HG03025 (cell line): ENCODE measurements around the gene ADCY5.
"Not testable (repeated sequence)": the region's sequence is repeated elsewhere in the genome, so short reads cannot be mapped to it uniquely, and the experiment has no call there.

Source experiments
- ATAC-seq: cut with Tn5 transposase; IDR thresholded peaks from one replicate; pipeline ENCODE4 v1.9.1; 2021; ENCODE audit warnings: mild to moderate bottlenecking, moderate library complexity; ENCODE audit not compliant: unreplicated experiment, low FRiP score

ADCY5 gene

DNA sequence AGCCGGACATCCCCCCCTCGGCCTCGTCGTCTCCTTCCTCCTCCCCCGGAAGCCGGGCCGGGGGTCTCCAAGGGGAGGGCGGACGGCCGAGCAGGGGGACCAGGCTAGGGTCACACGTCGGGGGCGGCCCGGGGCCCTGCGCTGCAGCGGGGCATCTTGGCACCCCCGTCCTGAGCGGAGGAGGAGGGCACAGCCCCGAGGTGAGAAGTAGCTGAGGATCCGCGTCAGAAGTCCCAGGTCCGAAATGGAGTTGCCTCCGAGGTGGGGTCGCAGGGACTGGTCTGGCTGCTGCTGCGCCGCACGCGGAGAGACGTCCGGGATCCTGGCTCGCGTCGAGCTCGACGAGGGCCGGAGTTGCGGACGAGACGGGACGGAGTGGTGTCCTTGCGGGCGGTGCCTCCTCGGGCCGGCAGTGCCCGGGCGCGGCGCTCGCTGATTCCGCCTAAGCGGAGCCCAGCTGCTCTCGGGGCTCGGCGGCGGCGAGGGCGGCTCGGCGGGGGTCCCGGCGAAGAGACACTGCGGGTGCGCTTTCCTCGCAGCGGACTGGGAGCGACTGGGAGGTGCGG lies at the start of gene ADCY5:
Gene ADCY5, minus strand, starts transcription at position 555 of the 566 bp plus-strand sequence. Its CDS starts 545 bp downstream, at position 10.
- no peak for ATAC-seq

- no peak for ATAC-seq
Measured at GRCh38 chr3:123493912-123494311, 45.0 kb upstream of the ADCY5 start.

DNA sequence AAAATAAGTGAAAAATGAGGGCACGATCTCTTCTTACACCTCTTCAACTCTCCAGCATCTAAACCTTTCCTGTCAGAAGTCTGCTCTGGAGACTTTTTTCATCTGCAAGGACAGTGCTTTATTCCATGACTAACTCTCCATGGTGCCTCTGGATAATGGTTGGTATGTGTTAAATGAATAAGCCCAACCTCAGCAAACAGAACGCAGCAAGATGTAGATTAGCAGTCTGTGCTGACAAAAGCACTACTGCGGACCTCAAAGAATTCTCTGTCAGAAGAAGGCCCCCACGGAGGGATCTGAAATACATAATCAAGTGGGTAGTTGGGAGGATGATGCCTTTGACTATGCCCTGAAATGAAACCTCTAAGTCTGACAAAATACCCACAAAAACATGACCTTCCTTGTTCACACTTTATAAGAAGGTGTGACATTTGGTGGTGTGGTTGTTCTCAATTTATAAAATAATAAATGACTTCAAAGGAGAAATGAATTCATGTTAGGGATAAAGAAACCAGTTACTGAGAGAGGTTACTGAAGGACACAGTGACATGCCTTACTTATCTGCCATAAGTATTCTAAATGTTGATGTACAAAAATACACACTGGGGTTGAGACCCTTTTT lies 43.2 kb upstream of the ADCY5 start:
- no peak for ATAC-seq

- no peak for ATAC-seq
Measured at GRCh38 chr3:123489400-123490004, 40.6 kb upstream of the ADCY5 start.

DNA sequence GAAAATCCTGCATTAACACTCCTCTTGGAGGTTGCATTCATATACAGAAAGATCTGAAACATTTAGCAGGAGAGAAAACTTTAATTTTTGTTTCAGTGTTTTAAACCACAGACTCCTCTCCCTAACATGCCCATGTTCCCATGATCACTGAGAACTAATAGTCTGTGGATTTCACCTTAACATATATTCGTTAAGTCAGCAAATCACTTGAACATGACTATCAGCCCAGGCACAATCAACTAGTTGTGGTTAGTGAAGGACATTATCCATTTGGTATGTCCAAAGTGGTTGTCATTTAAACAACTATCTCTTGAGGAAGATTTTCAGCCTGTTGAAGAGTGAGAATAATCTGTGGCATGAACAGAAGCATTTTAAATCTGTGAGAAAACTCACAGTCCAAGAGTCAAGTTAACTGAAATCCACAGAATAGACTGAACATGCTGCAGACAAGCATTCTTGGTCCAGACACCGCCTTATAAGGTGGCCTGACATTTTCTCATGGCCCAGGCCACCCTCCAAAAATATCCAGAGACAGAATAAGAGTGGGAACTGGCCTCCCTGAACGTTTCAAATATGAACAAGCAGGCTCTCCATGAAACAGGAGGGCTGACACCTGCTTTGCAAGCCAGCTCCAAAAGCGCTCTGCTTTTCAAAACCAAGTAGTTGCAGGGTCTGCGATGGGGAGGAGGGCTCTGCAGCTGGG lies 39.9 kb upstream of the ADCY5 start:
- ATAC-seq = no peak

GRCh38 chr3:123487063-123487462 lies 38.2 kb upstream of the ADCY5 start:
- ATAC-seq = not testable (repeated sequence)

DNA sequence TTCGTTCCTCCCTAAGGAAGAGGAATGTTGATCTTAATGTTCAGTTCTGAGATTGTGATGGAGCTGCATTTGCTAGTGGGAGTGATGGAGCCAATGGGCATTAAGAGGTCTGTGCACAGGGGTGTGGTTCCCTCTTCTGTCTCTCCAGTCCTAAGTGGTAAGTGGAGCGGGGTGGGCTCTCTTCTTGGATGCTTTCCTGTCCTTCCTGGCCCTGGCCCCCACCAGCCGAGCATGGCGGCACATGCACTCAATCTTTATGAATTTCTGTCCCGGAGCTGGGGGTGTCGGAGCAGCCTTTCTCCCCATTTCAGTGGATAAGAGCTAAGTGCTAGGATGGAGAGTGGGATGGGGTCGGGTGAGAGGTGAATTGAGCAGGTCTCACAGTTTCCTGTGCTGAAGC lies 37.6 kb upstream of the ADCY5 start:
- no peak for ATAC-seq

- ATAC-seq = no peak
Measured at GRCh38 chr3:123485551-123485950, 36.7 kb upstream of the ADCY5 start.

DNA sequence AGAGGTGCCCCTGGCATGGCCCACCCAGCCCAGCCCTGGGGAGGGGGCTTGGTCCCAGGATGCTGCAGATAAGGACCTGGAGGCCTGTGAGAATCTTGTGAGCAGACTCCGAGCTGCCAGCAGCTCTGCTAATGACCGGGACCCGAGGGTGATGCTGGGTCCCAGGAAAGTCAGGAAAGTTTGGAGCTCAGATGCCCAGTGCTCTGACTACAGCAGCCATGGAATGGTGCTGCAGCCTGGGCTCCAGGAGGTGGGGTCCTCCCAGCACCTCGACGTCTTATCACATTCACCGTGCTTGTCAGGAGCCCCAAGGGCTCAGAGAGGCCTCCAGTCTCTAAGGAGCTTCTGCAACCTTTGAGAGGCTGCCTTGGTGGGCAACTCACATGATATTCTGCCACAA lies 34.3 kb upstream of the ADCY5 start:
- no peak for ATAC-seq

DNA sequence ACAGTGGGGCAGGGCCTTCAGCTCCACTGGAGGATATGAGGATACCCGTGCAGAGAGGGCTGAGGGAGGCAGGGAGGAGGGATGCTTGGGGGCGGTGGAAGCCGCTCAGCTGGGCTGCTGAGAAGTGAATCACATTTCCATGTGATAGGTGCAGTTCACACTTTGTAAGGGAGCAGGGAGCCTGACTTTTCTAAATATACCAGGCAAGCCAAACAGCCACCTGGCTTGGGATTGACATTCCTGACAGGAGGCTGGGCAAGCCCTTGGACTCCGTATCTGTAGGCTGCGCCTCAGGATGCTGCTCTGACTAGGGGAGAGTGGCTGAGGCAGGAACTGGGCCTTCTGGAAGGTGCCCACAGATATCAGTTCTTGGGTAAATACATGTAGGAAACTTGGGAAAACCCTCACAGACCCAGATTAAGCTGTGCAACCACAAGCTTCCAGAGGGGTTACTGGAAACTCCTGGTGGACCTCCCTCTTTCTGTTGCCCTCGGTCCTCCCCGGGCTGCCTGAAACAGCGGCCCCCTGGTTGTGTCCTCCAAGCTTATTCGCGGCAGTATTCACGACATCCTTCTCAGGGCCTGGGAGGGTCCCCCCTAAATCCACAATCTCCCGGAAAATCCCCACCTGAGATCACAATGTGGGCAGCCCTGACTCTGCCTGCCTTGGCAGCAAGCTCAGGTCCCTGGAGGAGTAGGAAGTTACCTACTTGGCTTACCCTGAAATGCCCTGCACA lies 33.0 kb upstream of the ADCY5 start:
- ATAC-seq = no peak

GRCh38 chr3:123481071-123481470 lies 32.2 kb upstream of the ADCY5 start:
- ATAC-seq = no peak

DNA sequence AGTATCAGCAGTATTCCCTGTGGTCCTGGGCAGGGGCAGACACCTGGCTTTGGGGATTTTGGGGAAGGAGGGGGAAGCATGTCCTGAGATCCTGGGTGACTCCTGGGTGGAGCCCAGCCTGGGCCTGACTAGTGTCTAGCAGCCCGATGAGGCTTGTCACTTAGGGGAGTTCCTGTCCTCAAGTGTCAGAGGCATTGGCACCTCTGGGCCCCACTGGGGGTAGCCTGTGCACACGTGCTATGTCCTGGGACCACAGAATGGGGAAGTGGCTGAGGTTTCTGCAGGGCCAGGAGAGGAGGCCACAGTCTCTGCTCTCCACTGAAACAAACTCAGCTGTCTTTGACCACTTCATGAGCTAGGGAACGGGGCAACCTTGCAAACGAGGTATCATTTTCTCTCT lies 31.5 kb upstream of the ADCY5 start:
- no peak for ATAC-seq

DNA sequence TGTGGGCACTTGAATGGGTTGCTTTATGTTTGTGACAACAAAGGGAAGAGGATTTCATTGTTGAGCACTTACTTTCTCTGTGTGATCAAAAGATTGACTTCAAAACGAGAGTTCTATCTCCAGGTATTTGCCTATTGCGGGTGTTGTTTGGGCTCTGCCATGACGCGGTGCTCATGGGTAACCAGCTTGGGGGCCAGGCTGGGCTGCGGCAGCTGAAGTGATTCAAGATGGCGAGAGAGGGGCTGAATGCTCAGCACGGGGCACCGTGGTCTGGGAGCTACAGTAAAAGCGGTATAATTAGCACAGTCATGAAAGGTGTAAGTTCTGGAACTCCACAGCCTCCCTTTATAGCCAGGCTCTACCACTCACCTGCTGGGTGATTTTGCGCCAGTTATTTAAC lies 31.0 kb upstream of the ADCY5 start:
- no peak for ATAC-seq

- no peak for ATAC-seq
Measured at GRCh38 chr3:123478314-123478713, 29.4 kb upstream of the ADCY5 start.

DNA sequence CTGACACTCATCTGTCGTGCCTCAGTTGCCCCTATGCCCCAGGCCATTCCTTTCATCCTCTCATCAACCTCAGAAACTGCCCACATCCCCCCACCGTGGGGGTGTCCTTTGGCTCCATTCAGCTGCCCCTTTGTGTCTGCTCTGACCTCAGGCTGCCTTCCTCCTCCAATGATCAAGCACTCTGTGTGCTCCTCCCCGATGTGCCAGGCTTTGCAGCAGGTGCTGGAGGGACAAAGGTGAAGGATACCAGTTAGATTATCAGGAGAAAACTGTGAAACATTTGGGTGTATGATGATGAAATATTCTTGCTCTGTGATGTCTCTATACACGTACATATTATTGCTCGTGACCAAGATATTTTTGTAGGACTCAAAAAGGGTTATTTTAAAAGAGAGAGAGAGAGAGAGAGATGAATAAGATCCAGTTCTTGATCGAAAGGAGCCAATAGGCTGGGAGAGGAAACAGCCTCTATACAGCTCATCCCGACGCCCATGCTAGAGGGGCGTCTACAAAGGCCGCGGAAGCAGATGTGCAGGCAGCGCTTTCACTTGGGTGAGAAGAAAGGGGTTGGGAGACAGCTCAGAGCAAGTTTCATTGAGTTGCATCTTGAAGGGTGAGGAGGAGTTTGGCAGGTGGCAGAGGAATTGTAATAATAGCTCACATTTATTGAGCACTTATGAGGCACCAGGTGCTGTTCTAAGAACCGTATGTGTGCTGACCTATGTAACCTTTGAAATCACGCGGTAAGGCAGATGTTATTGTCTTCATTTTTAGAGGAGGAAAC lies 28.3 kb upstream of the ADCY5 start:
- no peak for ATAC-seq

DNA sequence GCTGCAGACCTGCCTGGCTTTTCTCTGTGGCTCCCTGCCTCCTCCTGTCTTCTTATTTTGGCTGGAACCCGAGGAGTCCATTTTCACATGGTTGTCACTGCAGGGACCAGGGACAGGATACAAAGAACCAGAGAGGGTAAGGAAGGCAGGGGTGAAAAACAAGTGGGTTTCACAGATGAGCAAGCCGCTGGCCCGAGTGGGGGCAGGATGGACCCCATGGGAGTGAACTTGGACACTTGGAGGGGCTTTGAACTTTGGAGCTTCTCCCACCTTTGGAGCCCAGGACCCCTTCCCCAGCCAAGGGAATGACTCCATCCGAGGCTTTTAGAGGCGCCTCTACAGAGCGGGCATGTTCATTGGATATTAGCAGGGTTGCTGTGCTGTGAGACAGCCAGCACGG lies 26.9 kb upstream of the ADCY5 start:
- ATAC-seq = no peak

GRCh38 chr3:123471106-123471505 lies 22.2 kb upstream of the ADCY5 start:
- no peak for ATAC-seq

- no peak for ATAC-seq
Measured at GRCh38 chr3:123469323-123469995, 20.6 kb upstream of the ADCY5 start.

- no peak for ATAC-seq
Measured at GRCh38 chr3:123467046-123467445, 18.2 kb upstream of the ADCY5 start.

- no peak for ATAC-seq
Measured at GRCh38 chr3:123464211-123464610, 15.3 kb upstream of the ADCY5 start.
